Esophagus squamous epithelium (tissue), 4 donors: ENCODE measurements around the gene CPNE6.

ENCODE experiments used
- POLR2A ChIP-seq, 4 donors: fragments of 450-650 bp; IDR thresholded peaks; one replicate each; pipeline ENCODE4 v1.6.1; 2017; ENCODE audit warnings: antibody characterized with exemption in 4 of 4, mild to moderate bottlenecking in 4 of 4, moderate library complexity in 3 of 4
- TF ChIP-seq, protein P1 (sequence below), 6 experiments: fragments of 450-650 bp in 4 of 6; fragments of 200-600 bp in 2 of 6; sonication (generic) in 2 of 6; IDR thresholded peaks; one replicate each; pipeline ENCODE4 v1.5.1; 2016 to 2019; ENCODE audit warnings: antibody characterized with exemption in 6 of 6, mild to moderate bottlenecking in 4 of 6, moderate library complexity in 4 of 6

DNA sequence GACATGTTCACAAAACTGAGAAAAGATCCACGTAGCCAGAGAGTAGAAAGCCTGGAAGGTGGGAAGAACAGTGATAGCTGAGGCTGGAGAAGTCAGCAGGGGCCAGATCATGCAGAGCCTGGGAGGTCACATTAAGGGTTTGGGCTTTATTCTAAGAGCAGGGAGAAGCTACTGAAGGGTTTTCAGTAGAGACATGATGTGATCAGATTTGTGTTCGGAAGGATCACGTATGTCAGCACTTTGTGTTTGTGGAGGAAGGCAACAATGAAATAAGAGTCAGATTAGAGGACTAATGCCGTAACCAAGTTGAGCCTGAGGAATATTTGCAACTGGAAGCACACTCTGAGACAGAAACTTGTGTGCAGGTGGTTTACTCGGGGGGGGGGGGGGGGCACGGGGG, 18.5 kb downstream of the CPNE6 start:
- TF ChIP-seq, protein P1, sequence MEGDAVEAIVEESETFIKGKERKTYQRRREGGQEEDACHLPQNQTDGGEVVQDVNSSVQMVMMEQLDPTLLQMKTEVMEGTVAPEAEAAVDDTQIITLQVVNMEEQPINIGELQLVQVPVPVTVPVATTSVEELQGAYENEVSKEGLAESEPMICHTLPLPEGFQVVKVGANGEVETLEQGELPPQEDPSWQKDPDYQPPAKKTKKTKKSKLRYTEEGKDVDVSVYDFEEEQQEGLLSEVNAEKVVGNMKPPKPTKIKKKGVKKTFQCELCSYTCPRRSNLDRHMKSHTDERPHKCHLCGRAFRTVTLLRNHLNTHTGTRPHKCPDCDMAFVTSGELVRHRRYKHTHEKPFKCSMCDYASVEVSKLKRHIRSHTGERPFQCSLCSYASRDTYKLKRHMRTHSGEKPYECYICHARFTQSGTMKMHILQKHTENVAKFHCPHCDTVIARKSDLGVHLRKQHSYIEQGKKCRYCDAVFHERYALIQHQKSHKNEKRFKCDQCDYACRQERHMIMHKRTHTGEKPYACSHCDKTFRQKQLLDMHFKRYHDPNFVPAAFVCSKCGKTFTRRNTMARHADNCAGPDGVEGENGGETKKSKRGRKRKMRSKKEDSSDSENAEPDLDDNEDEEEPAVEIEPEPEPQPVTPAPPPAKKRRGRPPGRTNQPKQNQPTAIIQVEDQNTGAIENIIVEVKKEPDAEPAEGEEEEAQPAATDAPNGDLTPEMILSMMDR (IDR thresholded peaks at IDR 0.05) = no peak
- TF ChIP-seq POLR2A (IDR thresholded peaks at IDR 0.05) = no peak
